GM21526 (cell line): ENCODE measurements around the gene KCNG2.

ENCODE experiments used
- ATAC-seq: cut with Tn5 transposase; IDR thresholded peaks from one replicate; pipeline ENCODE4 v1.9.1; 2021; ENCODE audit warnings: moderate library complexity; ENCODE audit not compliant: unreplicated experiment, low FRiP score

KCNG2 gene

DNA sequence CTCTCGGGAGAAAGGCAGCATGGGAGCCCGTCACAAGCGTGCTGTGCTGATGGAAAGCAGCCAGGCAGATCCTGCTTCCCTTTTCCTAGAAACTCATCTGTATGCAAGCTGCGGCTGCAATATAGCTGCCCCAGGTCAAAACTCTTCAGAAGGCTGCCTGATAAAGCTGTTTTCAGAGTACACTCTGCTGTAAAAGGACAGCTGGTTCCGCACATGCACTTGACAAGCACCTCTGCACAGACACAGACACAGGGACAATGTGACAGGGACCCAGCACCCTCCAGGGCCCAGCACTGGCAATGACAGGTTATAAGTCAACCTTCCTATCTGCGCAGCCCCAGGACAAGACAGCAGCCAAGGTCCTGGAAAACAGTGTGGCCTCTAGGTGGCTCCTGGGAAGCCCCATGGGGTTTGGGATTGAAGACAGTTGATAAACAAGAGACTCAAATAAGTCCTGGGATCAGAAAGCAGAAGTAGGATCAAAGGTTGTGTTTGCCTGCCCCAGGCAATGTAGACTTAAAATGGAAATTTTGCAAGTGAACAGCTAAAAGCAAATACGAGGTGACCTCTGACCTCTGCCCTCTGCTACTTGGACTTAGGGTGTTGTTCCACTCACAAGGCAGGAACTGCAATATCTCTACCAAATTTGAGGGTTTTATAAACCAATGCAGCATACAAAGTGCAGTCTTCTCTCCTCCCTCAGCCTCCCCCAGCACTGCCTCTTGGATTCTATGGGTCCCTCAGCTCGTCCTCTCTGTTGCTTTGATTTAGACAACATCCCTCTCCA lies 136.8 kb downstream of the KCNG2 start:
- ATAC-seq = no peak

DNA sequence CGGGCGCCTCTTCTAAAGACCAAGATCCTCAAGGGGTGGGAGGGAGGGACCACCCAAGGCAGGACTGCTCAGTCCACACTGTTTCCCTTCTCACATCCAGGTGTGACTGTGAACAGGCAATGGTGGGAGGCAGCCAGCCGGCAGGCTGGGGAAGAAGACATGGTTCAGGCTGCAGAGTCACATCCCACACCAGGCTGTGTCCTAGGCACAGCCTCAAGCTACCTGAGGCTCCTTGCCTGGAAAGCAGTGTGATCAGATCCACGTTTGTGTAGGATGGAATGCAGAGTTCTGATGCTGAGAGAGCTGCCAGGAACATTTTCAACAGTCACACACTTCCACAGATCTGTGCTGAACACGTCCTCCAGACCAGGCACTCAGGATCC lies 137.4 kb downstream of the KCNG2 start:
- no peak for ATAC-seq

DNA sequence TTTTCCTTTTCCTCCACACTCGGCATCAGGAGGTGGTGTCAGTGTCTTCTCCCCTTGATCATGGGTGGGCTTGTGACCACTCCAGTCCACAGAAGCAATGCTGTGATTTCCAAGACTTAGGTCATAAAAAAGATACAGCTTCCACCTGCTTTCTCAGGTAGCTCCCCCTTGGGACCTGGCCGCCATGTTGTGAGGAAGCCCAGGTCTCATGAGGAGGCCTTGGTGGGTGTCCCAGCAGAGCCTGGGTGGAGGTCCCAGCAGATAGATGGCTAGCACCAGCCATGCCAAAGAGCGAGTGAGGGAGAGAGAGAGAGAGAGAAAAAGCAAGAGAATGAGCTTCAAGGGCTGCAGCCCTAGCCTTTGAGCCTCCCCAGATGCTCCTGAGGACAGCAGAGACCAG lies 137.8 kb downstream of the KCNG2 start:
- ATAC-seq = no peak

DNA sequence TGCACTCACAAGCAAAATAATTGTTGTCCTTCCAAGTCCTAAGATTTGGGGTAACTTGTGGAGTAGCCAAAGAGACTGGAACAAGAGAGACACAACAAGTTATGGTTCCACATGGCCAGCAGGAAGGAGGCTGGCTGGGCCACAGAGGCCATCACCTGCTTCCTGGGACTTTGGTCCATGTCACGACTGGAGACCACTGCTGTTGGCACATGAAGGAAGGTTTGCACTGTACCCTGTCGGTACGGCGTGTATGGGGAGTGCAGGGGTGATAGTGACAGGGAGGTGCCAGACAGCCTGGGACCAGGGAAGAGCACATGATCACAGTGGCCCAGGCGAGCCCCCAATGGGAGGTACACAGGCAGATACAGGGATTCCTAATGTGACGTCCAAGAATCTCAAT lies 138.2 kb downstream of the KCNG2 start:
- ATAC-seq = no peak

DNA sequence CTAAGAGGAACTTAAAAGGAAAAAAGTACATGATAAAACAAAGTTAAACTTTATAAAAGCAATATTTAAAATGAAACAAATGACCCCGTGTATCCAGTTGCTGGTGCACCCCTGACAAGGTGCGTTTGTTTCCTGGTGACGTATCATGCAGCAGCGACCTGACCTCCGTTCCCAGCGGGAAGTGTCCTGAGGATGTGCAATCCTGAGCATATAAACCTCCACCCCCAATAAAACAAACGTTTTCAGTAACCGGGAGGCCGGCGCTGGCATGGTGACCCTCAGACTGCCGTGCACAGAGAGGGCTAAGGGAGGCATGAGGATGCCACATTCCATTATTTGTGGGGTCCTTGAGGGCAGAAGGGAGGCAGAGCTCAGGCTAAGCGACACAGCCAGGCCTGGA lies 138.9 kb downstream of the KCNG2 start:
- ATAC-seq = no peak

DNA sequence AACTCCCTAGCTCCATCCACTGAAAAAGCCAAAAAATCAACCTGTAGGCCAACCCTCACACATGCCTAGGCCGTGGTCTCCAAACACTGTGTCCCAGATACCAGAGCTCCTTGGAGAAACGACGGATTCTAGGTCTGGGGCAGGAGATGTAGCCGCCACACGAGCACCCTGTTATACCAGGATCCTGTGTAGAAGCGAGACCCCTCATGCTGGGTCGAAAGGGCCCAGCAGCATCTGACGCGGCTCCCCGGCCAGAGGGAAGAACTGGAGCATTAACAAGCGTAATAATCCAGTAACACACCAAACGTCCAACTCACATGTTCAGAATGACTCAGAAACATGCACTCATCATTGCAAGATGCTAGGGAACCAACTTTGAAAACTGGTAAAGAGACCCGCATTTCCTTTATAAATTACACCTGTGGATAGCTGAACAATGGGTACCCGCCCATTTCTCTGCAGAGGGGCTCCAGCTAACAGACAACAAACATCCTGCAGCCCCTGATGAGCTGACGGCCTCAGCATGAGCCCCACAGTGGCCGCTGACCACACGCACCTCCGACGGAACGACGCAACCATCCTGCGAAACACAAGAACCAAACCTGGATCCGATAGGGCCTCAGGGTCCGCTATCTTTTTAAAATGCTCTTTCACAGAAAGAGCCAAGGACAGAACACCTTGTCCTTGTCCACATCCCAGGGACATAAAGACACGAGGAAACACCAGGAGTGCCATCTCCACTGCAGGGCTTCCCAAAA lies 139.5 kb downstream of the KCNG2 start:
- ATAC-seq = no peak

DNA sequence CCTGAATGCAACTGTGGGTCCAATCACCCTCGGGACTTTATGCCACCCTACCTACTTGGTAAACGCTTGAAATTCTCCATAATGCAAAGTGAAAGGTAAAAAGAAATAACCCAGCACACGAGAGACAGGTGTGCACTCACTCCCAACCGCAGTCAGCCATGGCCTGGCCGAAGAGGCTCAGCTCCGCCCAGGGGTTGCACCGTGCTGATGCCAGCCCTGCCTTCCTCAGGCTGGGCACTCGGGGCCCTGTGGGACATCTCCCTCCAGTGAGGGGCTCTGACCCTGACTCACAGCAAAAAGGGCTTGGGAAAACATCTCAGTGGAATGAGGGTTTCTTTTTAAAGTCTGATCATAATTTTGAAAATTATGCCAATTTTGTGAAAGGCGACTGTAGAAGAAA lies 140.5 kb downstream of the KCNG2 start:
- ATAC-seq = no peak

DNA sequence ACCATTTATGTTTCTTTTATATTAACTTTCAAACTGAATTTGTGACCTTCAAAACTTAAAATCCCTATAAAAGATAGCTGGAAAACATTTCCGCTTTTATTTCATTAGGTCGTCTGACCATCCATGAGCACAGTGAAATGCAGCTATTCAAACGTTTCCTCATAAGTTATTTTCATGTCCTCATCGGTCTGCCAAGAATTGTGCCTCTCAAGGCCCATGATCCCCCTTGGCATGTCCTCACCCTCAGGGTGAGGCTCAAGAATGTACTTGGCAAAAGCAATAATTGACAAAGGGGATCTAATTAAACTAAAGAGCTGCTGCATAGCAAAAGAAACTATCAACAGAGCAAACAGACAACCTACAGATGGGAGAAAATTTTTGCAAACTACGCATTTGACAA lies 141.4 kb downstream of the KCNG2 start:
- ATAC-seq = no peak

DNA sequence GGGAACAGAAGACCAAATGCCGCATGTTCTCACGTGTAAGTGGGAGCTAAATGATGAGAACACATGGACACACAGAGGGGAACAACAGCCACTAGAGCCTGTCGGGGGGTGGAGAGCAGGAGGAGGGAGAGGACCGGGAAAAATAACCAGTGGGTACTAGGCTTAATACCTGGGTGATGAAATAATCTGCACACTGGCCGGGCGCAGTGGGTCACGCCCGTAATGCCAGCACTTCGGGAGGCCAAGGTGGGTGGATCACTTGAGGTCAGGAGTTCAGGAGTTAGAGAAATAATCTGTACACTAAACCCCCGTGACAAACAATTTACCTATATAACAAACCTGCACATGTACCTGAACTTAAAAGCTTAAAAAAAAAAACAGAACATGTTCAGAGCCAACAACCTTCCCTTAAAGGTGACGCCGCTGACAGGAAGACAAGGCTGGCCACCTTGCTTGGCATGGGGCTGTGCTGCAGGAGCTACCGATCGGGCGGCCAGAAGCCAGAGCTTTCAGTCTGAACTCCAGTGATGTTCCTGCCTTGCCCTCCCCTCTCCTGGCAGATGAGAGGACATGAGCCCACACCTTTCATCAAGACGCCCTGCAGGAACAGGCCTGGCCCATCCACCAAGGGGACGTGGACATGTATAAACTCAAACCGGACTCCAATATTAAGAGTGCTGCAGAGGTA lies 142.5 kb downstream of the KCNG2 start:
- ATAC-seq = no peak

DNA sequence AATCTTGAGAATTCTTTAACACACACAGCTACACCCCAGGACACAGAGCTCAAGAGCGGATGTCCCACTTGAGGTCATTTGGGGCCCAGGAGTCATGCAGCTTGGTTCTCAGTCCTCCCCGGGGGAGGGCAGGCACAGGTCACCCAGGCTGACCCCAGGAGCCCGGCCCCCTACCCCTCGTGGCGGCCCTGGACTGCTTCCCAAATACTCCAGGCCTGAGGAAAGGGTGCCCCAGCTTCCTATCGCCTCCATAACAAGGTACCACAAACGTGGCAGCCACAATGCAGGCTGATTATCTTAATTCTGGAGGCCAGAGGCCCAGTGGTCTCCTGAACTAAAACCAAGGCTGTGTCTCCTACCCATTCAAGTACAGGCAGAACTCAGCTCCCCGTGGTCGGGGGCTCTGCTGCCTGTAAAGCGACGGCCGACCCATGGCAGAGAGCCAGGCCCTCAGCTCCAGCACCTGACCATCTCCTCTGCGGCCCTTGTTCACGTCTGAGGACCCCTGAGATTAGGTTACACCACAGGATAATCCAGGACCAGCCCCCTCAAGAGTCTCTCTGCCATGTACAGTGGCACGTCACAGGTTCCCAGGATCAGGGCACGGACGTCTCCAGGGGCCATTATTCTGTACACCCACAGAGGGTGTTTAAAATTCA lies 143.2 kb downstream of the KCNG2 start:
- no peak for ATAC-seq

DNA sequence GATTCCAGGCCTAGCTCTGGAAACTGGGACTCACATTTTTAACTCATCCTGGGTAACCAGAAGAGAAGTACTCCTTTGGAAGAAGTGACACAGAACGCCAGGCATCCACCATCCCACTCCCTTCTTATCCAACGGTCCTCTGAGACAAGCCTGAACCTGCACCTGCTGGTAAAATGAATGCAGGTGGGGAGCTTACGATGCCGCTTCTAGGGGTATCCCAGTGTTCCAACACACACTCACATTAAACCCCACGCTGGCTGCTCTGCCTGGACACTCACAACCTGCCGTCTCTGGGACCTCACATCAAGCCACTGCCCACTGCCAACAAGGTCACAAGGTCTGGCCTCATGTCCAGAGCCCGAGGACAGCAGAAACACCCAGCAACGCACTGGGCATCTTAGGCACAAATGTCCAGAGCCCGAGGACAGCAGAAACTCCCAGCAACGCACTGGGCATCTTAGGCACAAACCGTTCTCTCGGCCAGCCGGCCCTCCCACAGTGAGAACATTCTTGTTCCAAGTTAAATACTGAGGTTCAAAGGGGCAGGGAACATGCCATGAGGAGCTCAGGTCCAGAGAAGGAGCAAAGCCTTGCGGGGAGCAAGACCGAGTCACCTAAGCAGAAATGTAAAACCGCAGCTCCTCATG lies 143.9 kb downstream of the KCNG2 start:
- no peak for ATAC-seq

DNA sequence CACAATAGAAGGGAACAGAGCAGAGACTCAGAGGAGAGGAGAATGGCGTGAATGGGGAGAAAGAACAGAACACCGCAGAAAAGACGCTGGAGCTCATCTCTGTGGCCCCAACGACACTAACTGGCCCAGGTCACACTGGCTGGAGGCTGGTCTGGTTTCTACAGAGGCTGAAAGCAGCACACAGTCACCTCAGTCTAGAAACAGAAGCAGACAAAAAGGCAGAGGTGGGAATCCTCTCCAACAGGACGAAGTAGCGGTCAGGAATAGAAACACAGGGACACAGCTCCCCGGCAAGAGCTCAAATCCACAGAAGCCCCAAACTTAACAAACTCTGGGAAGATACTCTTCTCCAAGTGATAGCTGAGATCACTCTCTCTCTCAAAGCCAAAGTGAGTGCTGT lies 144.5 kb downstream of the KCNG2 start:
- ATAC-seq = no peak

DNA sequence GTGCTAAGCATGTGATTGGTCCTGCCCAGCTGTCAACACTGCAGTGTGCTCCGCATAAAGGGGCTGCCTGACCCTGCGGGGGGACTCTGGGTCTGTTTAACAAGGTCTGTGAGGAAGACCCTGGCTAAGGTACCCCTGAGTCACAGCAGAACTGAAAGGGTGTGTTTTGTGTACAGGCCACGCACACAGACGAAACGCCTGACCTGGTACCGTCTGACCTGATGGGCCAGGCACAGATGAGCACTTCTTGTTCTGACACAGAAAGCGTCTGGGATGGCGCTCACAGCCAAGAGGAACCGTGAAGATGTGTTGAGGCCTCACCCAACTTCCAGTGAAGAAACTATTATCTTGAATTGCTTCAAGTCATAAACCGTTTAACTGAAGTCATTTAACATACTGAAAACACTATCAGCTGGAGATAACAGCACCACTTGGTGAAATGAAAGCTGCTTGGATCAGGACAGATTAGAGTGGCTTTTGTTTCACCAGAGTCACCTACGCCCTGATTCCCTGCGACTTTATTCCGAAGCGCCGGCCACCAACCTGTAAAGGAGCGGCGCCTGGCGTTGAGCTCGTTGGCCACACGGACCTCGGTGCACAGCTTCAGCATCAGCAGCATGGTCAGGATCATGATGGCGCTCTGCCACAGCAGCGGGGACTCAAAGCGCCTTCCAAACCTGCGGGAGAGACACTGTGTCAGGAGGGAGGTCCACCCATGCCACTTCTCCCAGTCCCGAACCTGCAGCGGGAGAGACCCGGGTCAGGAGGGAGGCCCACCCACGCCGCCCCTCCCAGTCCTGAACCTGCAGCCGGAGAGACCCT lies 145.3 kb downstream of the KCNG2 start:
- no peak for ATAC-seq

DNA sequence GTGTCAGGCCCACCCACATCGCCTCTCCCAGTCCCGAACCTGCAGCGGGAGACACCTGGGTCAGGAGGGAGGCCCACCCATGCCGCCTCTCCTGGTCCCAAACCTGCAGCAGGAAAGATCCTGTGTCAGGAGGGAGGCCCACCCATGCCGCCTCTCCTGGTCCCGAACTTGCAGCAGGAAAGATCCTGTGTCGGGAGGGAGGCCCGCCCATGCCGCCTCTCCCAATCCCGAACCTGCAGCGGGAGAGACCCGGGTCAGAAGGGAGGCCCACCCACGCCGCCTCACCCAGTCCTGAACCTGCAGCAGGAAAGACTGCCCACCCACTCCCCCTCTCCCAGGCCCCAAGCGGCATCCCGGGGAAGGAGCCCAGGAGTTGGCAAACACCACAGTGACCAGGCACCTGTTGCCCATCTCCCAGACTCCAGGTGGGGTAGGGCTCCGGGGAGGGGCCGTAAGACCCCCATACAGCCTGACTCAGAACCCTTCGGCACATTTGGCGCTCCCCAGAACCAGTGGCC lies 145.9 kb downstream of the KCNG2 start:
- no peak for ATAC-seq

DNA sequence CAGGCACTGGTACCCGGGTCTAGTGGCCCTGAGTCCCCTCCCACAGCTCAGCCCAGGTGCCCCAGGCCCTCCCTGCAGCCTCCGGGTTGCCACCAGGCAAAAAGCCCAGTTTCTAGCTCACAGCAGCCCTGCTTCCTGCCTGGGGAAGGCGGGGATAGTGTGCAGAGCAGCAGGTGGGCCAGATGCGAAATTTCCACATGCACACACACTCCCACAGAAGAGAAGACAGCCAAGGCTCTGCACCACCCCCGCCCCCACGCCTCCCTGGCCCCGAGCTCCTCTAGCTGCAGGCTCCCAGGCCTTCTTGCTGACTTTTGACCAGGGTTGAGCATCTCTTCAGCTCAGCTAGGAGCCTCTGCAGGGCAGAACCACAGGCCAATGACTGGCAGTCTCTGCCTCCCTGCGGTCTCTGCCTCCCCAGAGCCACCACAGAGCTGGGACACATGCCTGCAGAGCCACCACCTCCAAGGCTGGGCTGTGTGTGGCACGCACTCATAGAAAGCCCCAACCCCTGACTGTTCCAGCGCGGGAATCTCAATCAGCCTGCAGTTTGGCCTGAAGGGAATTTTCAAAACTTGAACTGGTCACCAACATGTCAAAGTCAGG lies 146.5 kb downstream of the KCNG2 start:
- peak; percentile 40 for ATAC-seq

DNA sequence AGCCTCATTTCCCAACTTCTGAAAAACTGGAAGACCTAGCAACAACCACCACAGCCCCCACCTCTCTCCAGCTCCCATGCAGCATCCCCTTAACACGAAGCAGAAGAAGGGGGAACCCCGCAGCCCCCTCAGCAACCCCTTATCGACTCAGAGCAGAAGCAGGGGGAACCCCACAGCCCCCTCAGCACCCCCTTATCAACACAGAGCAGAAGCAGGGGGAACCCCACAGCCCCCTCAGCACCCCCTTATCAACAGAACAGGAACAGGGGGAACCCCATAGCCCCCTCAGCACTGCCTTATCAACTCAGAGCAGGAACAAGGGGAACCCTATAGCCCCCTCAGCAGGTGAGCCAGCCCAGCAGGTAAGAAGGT lies 147.0 kb downstream of the KCNG2 start:
- ATAC-seq = no peak

DNA sequence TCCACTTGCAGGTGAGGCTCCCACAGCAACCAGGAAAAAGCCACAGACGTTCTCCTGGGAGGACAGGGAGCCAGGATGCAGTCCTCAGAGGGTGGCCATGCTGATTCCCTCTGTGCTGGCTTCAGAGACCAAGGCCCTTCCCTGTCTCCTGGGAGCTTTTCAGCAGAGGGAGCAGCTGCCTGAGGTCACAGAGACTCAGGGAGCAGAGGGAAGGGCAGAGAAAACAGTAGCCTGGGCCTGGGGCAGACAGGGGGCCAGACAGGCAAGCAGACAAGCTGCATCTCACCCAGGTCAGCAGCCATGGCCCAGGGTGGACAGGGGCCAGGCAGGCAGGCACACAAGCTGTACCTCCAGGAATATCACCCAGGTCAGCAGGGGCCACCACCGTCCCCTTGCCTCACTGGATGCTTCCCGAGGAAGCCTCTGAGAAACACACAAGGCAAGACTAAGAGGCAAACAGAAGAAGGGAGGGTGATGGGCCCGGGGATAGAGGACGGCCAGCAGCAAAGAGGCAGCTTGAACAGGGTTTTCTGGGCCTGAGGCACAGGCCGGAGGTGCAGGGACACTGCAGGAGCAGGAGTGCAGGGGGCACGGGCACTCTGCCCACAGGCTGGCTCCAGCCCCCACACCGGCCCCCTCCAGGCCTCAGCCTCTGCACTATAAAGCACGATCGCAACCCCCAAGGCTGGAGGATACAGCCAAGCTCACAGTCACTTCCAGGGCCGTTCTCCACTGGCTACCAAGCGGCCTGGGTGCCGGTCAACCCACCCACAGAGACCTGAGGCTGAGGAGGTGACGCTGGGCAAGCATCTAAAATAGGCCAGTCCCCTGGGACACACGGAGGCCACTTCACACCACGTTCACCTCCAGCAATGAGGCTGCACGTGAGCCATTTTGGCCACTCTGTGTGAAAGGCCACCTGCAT lies 147.6 kb downstream of the KCNG2 start:
- ATAC-seq = no peak
